Prostate gland (tissue), 2 donors: ENCODE results near the gene GNPDA2. TPM values are rescaled to one million over a fixed set of nuclear protein-coding genes. Genes with fewer than 3 reads are reported as not detected.

Source experiments
- DNase-seq: peaks from one replicate; pipeline ENCODE4 v3.0.0-alpha.2; 2019; ENCODE audit warnings: low spot score
- H3K27ac ChIP-seq, 2 donors: fragments of 200-600 bp; sonication (generic); 2 replicates each; pipeline ENCODE4 v1.5.1; 2017 to 2019
- H3K27me3 ChIP-seq: fragments of 200-600 bp; sonication (generic); replicated peaks from 2 replicates; pipeline ENCODE4 v1.5.1; 2019; ENCODE audit not compliant: insufficient read depth
- H3K36me3 ChIP-seq, 2 donors: fragments of 200-600 bp; sonication (generic); 1 replicate in 1 of 2; 2 replicates in 1 of 2; pipeline versions ENCODE4 v1.5.1 to v1.8.1; 2017 to 2019
- H3K4me1 ChIP-seq: fragments of 200-600 bp; sonication (generic); replicated peaks from 2 replicates; pipeline ENCODE4 v1.5.1; 2019
- H3K4me3 ChIP-seq, 2 donors: fragments of 200-600 bp; sonication (generic); 2 replicates each; pipeline ENCODE4 v1.5.1; 2017 to 2019
- H3K9me3 ChIP-seq: fragments of 200-600 bp; sonication (generic); 2 replicates; pipeline ENCODE4 v1.5.1; 2017
- POLR2A ChIP-seq: fragments of 450-650 bp; IDR thresholded peaks from one replicate; pipeline ENCODE4 v1.6.1; 2016; ENCODE audit warnings: antibody characterized with exemption, mild to moderate bottlenecking
- POLR2AphosphoS5 ChIP-seq: sonication (generic); formaldehyde crosslinking; IDR thresholded peaks from one replicate; pipeline ENCODE4 v1.6.1; 2017; ENCODE audit warnings: antibody characterized with exemption
- WGBS: methylation state at CpG from one replicate; pipeline ENCODE4 v1.1.5; 2018; 5-methylcytosine and 5-hydroxymethylcytosine counted together
- intact Hi-C: fragments of 100-400 bp; cut with DNase I; formaldehyde crosslinking; loops from one replicate; pipeline ENCODE4 v1.14.2; 2022
- total RNA-seq, 2 donors: library from RNA; depleted of rRNA; stranded (reverse); fragments of >200 nt; gene quantifications; one replicate each; pipeline ENCODE4 v1.1.0, GENCODE V29; 2016
- TF ChIP-seq, protein P1 (sequence below), 4 experiments: fragments of 200-600 bp in 2 of 4; fragments of 450-650 bp in 2 of 4; sonication (generic) in 2 of 4; IDR thresholded peaks; 1 replicate in 3 of 4; 2 replicates in 1 of 4; pipeline ENCODE4 v1.5.1; 2016 to 2019; ENCODE audit warnings: antibody characterized with exemption in 4 of 4, mild to moderate bottlenecking in 2 of 4, moderate library complexity in 2 of 4

GNPDA2 gene
- total RNA-seq, 2 donors from 2014 or later, result 13.2 to 16.2 TPM

DNA sequence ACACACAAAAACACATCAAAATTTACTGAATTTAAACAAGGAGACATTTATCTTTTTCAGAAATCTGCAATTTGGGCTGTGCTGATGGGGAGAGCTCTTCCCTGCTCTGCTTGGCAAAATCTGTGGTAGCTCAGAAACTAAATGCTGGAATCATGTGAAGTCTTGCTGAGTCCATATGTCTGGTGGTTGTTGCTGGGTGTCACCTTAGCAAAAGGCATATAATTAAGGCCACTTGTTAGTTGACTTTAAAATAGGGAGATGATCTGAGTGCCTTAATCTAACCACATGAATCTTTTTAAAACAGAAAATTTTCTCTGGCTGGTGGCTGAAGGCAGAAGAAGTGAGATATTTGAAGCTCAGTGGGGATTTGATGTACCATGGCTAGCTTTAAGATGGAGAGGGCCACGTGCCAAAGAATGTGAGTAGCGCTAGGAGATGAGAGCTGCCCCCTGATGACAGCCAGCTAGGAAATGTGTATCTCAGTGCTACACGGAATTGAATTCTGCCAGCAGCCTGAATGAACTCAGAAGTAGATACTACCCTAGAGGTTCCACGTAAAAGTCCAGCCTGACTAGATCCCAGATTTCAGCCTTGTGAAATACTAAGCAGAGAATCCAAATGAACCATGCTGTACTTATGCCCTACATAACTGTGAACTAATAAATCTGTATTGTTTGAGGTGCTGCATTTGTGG, 55.7 kb downstream of the GNPDA2 start:
- no peaks in the 10 kb centered on the region for H3K4me1 ChIP-seq
- no peaks in the 10 kb centered on the region for H3K36me3 ChIP-seq
- H3K27me3 ChIP-seq, result no peaks in the 10 kb centered on the region
- no peak overlapping the region for H3K4me3 ChIP-seq
- H3K9me3 ChIP-seq, result no peaks in the 10 kb centered on the region
- no peak for DNase-seq
- 71% methylated on average over 4 of the region's 4 CpGs for WGBS
- TF ChIP-seq POLR2A, result no peak
- TF ChIP-seq, protein P1, sequence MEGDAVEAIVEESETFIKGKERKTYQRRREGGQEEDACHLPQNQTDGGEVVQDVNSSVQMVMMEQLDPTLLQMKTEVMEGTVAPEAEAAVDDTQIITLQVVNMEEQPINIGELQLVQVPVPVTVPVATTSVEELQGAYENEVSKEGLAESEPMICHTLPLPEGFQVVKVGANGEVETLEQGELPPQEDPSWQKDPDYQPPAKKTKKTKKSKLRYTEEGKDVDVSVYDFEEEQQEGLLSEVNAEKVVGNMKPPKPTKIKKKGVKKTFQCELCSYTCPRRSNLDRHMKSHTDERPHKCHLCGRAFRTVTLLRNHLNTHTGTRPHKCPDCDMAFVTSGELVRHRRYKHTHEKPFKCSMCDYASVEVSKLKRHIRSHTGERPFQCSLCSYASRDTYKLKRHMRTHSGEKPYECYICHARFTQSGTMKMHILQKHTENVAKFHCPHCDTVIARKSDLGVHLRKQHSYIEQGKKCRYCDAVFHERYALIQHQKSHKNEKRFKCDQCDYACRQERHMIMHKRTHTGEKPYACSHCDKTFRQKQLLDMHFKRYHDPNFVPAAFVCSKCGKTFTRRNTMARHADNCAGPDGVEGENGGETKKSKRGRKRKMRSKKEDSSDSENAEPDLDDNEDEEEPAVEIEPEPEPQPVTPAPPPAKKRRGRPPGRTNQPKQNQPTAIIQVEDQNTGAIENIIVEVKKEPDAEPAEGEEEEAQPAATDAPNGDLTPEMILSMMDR (IDR thresholded peaks at IDR 0.05), result no peak
- no peak for TF ChIP-seq POLR2AphosphoS5
- intact Hi-C loops, result no loop called here
- no peak overlapping the region for H3K27ac ChIP-seq

GRCh38 chr4:44668526-44668925, 57.8 kb downstream of the GNPDA2 start:
- intact Hi-C loops, result no loop called here
- Histone ChIP-seq H3K4me1 (no peaks in the 10 kb centered on the region), H3K9me3 (no peaks in the 10 kb centered on the region), H3K36me3 (no peaks in the 10 kb centered on the region), H3K27me3 (no peaks in the 10 kb centered on the region), H3K27ac (no peak overlapping the region), H3K4me3 (no peak overlapping the region)
- no peak for DNase-seq
- TF ChIP-seq POLR2AphosphoS5 (no peak), POLR2A (no peak)
- TF ChIP-seq, protein P1 (IDR thresholded peaks at IDR 0.05), result no peak
- 76% methylated on average over 2 of the region's 2 CpGs for WGBS

GRCh38 chr4:44663539-44664263, 62.7 kb downstream of the GNPDA2 start:
- TF ChIP-seq, protein P1 (IDR thresholded peaks at IDR 0.05), result no peak
- no peak for TF ChIP-seq POLR2AphosphoS5
- no peak for TF ChIP-seq POLR2A
- Histone ChIP-seq H3K27ac (no peak overlapping the region), H3K4me1 (no peaks in the 10 kb centered on the region), H3K27me3 (no peaks in the 10 kb centered on the region), H3K9me3 (no peaks in the 10 kb centered on the region), H3K4me3 (no peak overlapping the region), H3K36me3 (no peaks in the 10 kb centered on the region)
- no peak for DNase-seq
- 88% methylated on average over 20 of the region's 20 CpGs for WGBS
- intact Hi-C loops, result no loop called here

DNA sequence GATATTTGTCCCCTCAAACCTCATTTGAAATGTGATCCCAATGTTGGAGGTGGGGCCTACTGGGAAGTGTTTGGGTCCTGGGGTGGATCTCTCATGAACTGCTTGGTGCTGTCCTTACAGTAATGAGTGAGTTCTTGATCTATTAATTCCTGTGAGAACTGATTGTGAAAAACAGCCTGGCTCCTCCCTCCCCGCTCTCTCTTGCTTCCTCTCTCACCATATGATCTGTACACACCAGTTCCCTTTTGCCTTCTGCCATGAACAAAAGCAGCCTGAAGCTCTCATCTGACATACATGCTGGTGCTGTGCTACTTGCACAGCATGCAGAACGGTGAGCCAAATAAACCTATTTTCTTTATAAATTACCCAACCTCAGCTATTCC, 63.7 kb downstream of the GNPDA2 start:
- 66% methylated on average over 2 of the region's 2 CpGs for WGBS
- no peak overlapping the region for H3K4me3 ChIP-seq

More for the DNA sequence above, 63.7 kb downstream of the GNPDA2 start:
- Histone ChIP-seq H3K27me3 (no peaks in the 10 kb centered on the region), H3K9me3 (no peaks in the 10 kb centered on the region), H3K27ac (no peak overlapping the region), H3K36me3 (no peaks in the 10 kb centered on the region), H3K4me1 (no peaks in the 10 kb centered on the region)
- intact Hi-C loops, result no loop called here
- DNase-seq, result no peak
- TF ChIP-seq POLR2A (no peak), POLR2AphosphoS5 (no peak)
- TF ChIP-seq, protein P1 (IDR thresholded peaks at IDR 0.05), result no peak
